Activated CD4-positive, CD25-positive, alpha-beta regulatory T cell treated with anti-CD3 and anti-CD28 coated beads, Interleukin-2, amount 50 U/mL, for 72 hours (primary cell): Measurements from ENCODE around the gene CNIH3.
"Not testable (repeated sequence)": the region's sequence is repeated elsewhere in the genome, so short reads cannot be mapped to it uniquely, and the experiment has no call there.

ENCODE experiments used
- DNase-seq: peaks from one replicate; pipeline ENCODE4 v3.0.0; 2021

The CNIH3 gene

GRCh38 chr1:224691148-224691925 is 75.2 kb downstream of the CNIH3 start:
- DNase-seq, result no peak

DNA sequence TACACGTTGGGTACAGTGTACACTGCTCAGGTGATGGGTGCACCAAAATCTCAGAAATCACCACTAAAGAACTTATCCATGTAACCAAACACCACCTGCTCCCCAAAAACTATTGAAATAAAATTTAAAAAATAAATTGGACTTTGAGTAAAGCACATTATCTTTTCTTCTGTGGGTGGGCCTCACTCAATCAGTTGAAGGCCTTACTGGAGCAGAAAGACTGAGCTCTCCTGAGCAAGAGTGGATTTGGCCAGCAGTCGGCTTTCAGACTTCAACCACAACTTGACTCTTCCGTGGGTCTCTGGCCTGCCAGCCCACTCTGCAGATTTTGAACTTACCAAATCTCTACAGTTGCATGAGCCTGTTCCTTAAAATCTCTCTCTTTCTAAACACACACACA is 78.9 kb downstream of the CNIH3 start:
- no peak for DNase-seq

DNA sequence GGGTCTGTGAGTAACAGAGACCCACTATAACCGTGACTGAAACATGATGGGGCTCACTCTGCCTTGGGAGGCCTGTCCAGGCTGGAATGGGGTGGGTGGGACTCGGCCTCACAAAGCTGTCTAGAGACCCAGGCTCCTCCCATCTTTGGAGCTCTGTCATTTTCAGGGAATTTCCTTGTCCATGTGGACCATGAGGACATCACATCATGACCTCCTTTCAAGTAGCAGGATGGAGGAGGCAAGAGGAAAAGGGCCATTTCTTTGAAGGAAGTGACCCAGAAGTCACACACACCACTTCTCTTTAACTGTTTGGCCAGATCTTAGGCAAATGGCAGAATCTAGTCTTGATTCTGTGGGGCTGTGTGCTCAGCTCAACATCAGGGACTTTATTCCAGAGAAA is 79.9 kb downstream of the CNIH3 start:
- no peak for DNase-seq

GRCh38 chr1:224696891-224697765 is 81.0 kb downstream of the CNIH3 start:
- DNase-seq, result no peak

DNA sequence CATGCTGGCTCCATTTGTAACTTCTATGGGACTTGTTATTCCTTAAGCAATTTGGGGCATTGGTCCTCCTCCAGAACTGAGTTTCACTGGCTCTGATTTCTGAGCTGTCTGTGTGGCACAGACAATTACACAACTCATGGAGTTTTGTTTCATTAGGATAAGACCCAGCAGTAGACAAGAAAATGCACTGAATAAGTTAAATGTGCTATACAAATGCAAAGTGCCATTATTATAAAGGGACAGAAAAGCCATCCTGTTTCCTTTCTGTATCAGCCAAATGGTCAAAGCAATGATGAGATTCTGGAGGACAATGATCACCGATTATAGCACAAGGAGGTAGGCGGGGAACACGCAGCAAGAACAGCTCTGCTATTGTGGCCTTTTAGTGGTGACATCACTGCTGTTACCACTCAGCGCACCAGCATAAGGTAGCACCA is 81.9 kb downstream of the CNIH3 start:
- no peak for DNase-seq

GRCh38 chr1:224700918-224701531 is 84.9 kb downstream of the CNIH3 start:
- DNase-seq, result no peak

DNA sequence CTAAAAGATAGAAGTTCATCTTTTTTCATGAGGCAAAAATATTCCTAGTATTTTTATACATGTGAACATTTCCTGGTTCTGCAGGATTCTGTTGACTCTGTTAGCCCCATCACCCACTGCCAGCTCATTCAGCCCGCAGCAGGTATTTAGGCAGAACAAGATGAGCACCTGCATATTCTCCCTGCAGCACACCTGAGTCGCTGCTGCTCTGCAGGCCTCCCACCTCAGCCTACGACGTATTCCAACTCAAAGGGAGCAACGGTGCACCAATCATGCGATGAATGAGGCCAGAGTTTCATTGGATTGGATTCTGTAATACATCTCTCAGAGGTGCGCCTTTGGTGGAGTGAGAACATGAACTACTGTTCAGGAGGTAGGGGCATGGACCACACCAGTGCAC is 87.6 kb downstream of the CNIH3 start:
- no peak for DNase-seq

DNA sequence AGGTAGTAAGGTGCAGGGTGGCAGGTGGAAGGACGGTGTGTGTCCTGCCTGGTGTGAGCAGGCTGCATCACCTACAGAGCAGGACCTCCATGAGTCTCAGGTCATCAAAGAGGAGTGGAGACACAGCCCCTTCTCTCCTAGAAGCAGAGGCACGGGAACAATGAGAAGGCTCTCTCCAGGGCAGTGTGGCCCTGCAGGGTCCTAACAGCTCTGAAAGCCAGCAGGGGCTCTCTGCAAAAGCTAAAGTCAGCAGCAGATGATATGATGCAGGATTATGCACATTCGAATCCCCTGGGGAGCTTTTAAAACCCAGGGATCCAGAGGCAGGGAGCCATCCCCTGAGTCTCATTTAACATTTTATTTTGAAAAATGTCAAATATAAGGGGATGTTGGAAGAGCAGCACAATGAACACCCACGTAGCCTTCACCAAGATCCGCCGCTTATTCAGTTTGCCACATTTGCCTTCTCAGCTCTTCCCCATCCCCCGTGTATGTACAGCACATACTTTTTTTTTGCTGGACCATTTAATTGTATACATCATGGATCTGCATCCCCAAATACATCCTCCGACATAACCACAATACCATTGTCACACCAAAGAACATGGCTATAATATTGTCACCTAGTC is 88.1 kb downstream of the CNIH3 start:
- no peak for DNase-seq

DNA sequence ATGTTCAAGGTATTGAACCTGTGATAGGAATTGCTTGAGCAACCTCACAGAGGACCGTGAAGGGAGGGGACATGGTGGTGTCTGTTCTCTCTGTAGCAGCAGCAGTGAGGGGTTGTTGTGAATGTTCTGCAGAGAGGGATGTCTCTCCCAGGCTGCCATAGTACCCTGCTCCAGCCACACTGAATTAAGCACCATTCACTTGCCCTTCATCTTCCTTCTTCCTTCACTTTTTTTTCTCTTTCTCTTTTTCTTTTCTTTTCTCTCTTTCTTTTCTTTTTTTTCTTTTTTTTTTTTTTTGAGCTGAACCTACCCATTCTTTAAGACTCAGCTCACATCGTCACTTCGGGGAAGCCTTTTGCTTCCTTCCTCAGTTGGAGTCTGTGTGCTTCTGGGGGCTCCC is 89.5 kb downstream of the CNIH3 start:
- no peak for DNase-seq

DNA sequence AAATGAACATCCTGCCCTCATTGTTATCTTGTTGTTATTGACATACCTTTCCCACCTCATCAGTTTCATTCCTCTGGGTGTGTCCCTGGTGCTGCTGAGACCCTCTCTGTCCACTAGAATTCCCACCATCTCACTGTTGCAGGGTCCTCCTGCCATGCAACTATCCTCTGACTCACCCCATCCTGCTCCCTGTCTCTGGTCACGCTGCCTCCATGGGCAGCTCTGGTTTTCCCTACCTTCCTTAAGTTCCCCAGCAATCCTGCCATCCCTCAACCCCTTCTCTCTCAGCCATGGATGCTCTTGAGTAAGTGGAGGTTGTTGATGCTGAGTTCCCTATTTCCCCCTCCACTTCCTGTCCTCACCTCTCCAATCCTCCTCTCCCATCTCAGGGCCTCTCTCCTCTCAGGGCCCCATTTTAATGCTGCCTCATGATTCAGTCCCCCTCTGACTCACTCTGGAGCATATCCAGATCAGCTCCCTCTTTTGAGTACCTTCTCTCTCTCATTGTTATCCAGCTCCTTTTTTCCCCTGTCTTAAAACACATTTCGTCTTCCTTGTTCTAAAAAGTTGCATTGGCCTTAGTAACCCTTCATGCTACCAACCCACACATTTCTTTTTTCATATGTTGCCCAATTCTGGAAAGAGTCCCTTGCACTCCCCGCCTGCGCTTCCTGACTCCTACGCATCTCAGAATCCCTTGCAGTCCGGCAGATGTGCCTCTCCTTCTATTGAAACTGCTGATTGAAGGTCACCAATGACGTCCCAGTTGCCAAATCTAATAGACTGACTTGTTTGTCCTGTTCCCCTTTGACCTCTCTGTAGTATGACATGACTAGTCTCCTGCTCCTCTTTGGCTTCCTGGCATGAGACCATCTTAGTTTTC is 92.0 kb downstream of the CNIH3 start:
- DNase-seq, result no peak

GRCh38 chr1:224710196-224710595 is 94.1 kb downstream of the CNIH3 start:
- no peak for DNase-seq

GRCh38 chr1:224711231-224711756 is 95.2 kb downstream of the CNIH3 start:
- DNase-seq, result not testable (repeated sequence)

DNA sequence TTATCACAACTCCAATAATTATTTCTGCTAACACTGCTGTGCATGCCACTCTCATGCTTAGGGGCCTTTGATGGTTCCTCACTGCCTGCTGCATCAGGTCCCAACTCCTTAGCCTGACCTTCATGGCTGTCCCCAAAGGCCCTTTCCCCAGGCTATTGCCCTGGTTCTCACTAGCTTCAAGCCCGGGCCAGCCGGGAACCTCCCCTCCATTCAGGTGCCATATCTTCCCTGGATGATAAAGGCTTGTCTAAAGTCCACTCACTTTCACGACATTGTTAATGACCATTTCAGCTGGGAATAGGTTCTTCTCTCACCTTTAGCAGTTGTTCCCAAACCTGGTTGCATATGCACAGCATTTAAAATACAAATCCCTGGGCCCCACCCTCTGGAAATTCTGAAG is 95.8 kb downstream of the CNIH3 start:
- DNase-seq, result no peak

GRCh38 chr1:224713228-224713627 is 97.1 kb downstream of the CNIH3 start:
- no peak for DNase-seq

DNA sequence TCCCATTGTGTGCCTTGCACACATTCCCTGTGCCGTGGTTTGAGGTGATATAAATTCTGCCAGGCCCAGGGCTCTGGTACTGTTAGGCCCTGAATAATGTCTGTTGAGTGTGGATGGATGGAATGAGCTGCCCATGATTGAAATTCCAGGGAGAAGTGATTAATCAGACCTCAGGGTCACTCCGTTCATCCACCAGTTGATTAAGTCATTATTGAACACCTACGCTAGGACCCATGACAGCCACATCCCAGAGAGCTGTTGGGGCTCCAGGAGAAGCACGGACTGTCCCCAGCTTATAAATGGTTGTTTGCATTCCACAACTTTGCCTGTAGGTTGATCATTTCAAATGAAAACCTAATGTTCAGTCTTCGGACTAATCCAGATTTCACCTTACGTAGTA is 98.4 kb downstream of the CNIH3 start:
- DNase-seq, result no peak

- DNase-seq, result no peak
These were observed 102.4 kb downstream of the CNIH3 start for GRCh38 chr1:224718470-224719053.

DNA sequence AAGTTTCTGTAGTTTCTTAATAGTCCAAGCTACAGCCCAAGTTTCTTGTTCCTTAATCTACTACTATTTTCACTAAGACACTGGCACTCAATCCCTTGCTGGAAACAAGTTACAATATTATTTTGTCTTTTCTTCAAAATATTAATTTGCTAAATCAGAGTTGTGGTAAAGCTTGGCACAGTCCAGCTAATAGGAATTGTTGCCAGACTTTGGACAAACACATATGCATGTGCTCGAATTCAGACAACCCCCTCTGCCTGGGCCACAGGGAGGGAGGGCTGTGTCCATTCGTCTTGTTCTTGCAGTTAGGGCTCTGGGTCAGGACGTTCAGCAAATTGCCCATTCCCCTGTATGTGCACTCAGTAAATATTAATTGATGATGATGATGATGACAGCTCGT is 103.6 kb downstream of the CNIH3 start:
- no peak for DNase-seq

DNA sequence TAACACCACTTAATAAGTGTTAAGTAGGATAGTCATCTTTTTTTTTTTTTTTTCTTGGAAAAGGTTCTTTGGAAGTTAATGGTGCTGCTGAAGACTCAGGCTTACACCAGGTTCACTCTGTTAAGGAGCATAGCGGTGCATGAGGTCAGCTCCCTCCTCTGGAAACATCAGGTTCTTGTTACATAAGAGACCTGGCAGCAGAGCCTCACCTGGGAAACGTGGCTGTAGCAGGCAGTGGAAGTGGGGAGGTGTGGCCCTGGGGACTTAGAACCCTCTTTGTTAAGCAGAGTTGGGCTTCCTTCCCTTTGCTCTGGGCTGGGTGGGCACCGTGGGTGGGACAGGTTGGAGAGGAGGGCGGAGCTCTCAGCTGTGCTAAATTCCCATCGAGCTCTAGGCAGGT is 104.1 kb downstream of the CNIH3 start:
- DNase-seq, result no peak

DNA sequence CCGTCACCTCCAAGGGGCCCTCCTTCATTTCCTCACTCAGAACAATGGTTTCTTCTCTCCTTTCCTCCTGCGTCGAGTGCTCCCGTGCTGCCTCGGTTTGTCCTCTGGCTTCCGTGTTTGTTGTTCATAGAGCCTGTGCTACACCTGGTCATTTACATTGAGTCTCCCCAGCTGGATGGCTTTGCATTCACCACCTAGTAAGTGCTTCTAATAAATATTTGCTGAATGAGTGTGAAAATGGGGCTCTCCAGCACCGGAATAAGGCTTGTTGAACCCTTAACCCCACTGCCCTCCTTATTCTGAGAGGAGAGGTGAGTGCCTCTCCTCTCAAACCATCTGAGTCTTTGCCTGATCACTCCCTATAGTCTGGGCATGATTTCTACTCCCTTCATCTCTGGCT is 104.9 kb downstream of the CNIH3 start:
- DNase-seq, result no peak

DNA sequence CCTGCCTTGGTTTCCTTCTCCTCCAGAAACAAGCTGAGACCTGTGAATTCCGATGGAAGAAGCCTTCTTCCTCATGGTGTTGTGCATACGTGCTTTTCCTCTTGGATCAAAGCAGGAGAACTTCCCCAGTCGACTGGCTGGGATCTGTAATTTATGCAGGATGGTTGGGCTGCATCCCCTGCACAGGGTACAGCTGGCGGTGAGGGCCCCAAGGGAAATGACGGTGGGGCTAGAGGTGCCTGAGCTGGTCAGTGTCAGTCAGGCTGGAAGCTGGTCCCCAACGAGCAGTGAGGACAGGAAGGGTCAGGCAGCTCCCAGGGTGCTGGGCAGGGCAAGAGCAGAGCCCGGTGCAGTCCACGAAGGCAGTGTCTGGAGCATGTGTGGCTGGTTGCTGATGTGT is 106.7 kb downstream of the CNIH3 start:
- DNase-seq, result no peak

DNA sequence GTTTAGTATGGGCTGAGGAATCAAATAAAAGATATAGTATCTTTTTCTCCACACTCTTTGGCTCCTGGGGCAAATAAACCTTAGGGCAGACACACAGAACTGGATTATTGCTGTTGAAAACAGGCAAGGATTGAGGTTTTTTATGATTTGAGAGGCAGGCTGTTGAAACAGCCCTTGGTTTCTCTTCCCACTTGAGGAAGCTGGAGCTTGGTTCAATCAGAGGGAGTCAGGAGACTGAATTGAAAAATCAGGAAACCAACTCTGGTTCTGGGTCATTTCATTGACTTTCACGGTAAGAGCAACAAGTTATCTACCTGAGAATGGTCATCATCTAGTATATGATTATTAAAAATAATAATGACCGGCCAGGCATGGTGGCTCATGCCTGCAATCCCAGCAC is 108.4 kb downstream of the CNIH3 start:
- no peak for DNase-seq
